ENCODE measurements around the gene NCR3LG1. TPM values are rescaled to one million over a fixed set of nuclear protein-coding genes. Genes with fewer than 3 reads are reported as not detected.

NCR3LG1 gene
- total and polyA plus RNA-seq, 9 of the 15 experiments (the other 6 are each of a cell fraction or from before 2014, with no cell fraction given) = 4.1 to 39.8 (median 25.1) TPM

GRCh38 chr11:17351510-17352176 is at the start of gene NCR3LG1 (continued):
- TF ChIP-seq, protein P1, sequence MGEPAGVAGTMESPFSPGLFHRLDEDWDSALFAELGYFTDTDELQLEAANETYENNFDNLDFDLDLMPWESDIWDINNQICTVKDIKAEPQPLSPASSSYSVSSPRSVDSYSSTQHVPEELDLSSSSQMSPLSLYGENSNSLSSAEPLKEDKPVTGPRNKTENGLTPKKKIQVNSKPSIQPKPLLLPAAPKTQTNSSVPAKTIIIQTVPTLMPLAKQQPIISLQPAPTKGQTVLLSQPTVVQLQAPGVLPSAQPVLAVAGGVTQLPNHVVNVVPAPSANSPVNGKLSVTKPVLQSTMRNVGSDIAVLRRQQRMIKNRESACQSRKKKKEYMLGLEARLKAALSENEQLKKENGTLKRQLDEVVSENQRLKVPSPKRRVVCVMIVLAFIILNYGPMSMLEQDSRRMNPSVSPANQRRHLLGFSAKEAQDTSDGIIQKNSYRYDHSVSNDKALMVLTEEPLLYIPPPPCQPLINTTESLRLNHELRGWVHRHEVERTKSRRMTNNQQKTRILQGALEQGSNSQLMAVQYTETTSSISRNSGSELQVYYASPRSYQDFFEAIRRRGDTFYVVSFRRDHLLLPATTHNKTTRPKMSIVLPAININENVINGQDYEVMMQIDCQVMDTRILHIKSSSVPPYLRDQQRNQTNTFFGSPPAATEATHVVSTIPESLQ (CRISPR knock-in tag; IDR thresholded peaks at IDR 0.05) = no peak
- TF ChIP-seq ATF1 (CRISPR knock-in tag; IDR thresholded peaks at IDR 0.05) = peak; percentile 53
- peak; percentile 84 for TF ChIP-seq ATF1 (tag; IDR thresholded peaks at IDR 0.05)
- no peak for TF ChIP-seq IRF9 (tag; IDR thresholded peaks at IDR 0.05)
- no peak for TF ChIP-seq FOXM1 (IDR thresholded peaks at IDR 0.05; ENCODE audit: low read depth)
- no peak for TF ChIP-seq FOXM1 (CRISPR knock-in tag; IDR thresholded peaks at IDR 0.05; ENCODE audit: low read depth)
- no peak for TF ChIP-seq MCM7 (IDR thresholded peaks at IDR 0.05)
- TF ChIP-seq ZNF511 (CRISPR knock-in tag; IDR thresholded peaks at IDR 0.05) = peak; percentile 78; the same call in 1 of the 2 replicates
- no peak for TF ChIP-seq ZKSCAN8 (CRISPR knock-in tag; IDR thresholded peaks at IDR 0.05)
- peak; percentile 71 to 72 for TF ChIP-seq NRF1 (conservative IDR thresholded peaks at IDR 0.05 in 1 of 2, IDR thresholded peaks at IDR 0.05 in 1 of 2)
- TF ChIP-seq ZNF3 (CRISPR knock-in tag; IDR thresholded peaks at IDR 0.05) = no peak
- TF ChIP-seq MYNN (IDR thresholded peaks at IDR 0.05) = no peak
- no peak for TF ChIP-seq MYNN (CRISPR knock-in tag; IDR thresholded peaks at IDR 0.05)
- TF ChIP-seq ZNF589 (CRISPR knock-in tag; IDR thresholded peaks at IDR 0.05; ENCODE audit: low read depth) = peak; percentile 61; the same call in 1 of the 2 replicates
- TF ChIP-seq, protein P2, sequence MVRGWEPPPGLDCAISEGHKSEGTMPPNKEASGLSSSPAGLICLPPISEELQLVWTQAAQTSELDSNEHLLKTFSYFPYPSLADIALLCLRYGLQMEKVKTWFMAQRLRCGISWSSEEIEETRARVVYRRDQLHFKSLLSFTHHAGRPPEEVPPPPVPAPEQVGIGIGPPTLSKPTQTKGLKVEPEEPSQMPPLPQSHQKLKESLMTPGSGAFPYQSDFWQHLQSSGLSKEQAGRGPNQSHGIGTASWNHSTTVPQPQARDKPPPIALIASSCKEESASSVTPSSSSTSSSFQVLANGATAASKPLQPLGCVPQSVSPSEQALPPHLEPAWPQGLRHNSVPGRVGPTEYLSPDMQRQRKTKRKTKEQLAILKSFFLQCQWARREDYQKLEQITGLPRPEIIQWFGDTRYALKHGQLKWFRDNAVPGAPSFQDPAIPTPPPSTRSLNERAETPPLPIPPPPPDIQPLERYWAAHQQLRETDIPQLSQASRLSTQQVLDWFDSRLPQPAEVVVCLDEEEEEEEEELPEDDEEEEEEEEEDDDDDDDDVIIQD (CRISPR knock-in tag; IDR thresholded peaks at IDR 0.05) = 0 out of 2 replicates have a peak, but pooled peaks have one; percentile 55
- peak; percentile 81 for TF ChIP-seq CTBP1 (IDR thresholded peaks at IDR 0.05; ENCODE audit: borderline replicate concordance)
- peak; percentile 97 for TF ChIP-seq PRDM10 (IDR thresholded peaks at IDR 0.05; ENCODE audit: partially characterized antibody)
- peak; percentile 28; the same call in 1 of the 2 replicates for TF ChIP-seq TCF7 (IDR thresholded peaks at IDR 0.05; ENCODE audit: borderline replicate concordance)
- peak; percentile 82 for TF ChIP-seq CCNT2 (IDR thresholded peaks at IDR 0.05; ENCODE audit: borderline replicate concordance, extremely low read depth, insufficient read length, low read depth, low read length)
- no peak for TF ChIP-seq CC2D1A (IDR thresholded peaks at IDR 0.05)
- TF ChIP-seq SOX6 (IDR thresholded peaks at IDR 0.05) = peak; percentile 39; the same call in 1 of the 2 replicates

All from K562 (cell line).